Thoracic aorta (tissue), 2 donors: ENCODE measurements around the gene GAB2. TPM values are rescaled to one million over a fixed set of nuclear protein-coding genes. Genes with fewer than 3 reads are reported as not detected.

Experiments
- ATAC-seq: fragments of 150-250 bp; one replicate; pipeline ENCODE4 v1.8.0; 2017; ENCODE audit warnings: low read depth; ENCODE audit not compliant: insufficient number of reproducible peaks, low FRiP score
- DNase-seq: peaks from one replicate; pipeline ENCODE4 v3.0.0-alpha.2; 2020; ENCODE audit warnings: low spot score
- H3K27ac ChIP-seq, 2 donors: fragments of 200-600 bp; sonication (generic); 1 replicate in 1 of 2; 2 replicates in 1 of 2; pipeline ENCODE4 v1.5.1; 2016; ENCODE audit warnings: mild to moderate bottlenecking in 2 of 2, moderate library complexity in 2 of 2
- H3K27me3 ChIP-seq: fragments of 200-600 bp; sonication (generic); replicated peaks from 2 replicates; pipeline ENCODE4 v1.6.0; 2016; ENCODE audit warnings: mild to moderate bottlenecking; ENCODE audit not compliant: insufficient read depth
- H3K36me3 ChIP-seq: fragments of 200-600 bp; sonication (generic); one replicate; pipeline ENCODE4 v1.5.1; 2016
- H3K4me1 ChIP-seq, 2 donors: fragments of 200-600 bp; sonication (generic); 1 replicate in 1 of 2; 2 replicates in 1 of 2; pipeline versions ENCODE4 v1.5.1 to v1.6.0; 2016; ENCODE audit warnings: low read depth in 2 of 2, mild to moderate bottlenecking in 1 of 2; ENCODE audit not compliant: control insufficient read depth in 1 of 2
- H3K4me3 ChIP-seq: fragments of 200-600 bp; sonication (generic); 2 replicates; pipeline ENCODE4 v1.5.1; 2016; ENCODE audit warnings: mild to moderate bottlenecking
- H3K9me3 ChIP-seq: fragments of 200-600 bp; sonication (generic); 2 replicates; pipeline ENCODE4 v1.5.1; 2016
- CTCF ChIP-seq: fragments of 200-600 bp; sonication (generic); IDR thresholded peaks from one replicate; pipeline ENCODE4 v1.5.1; 2019; ENCODE audit warnings: antibody characterized with exemption
- total RNA-seq, 2 donors: library from RNA; depleted of rRNA; stranded (reverse); fragments of >200 nt; gene quantifications; one replicate each; pipeline versions ENCODE4 v1.1.0 to v1.2.3, GENCODE V29; 2016

The GAB2 gene
- total RNA-seq, 2 donors from 2014 or later: 65.4 to 91.5 TPM

DNA sequence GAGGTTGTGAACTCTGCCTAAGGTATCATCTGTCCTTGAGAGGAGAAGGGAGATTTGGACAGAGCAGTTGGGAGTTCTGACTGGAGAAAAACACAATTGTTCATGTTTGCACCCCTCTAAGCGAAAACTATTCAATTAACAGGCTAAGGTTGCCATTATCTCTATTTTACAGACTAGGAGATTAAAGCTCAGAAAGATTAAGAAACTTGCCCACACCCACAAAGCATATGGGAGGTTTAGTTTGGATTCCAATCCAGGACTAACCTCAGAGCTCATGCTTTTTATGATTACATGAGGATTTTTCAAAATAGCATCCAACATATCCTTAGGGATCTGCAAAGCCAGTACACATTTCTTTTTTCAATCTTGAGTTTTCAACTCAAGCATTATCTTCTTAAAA lies 22.0 kb downstream of the GAB2 start:
- no peak for ATAC-seq
- no peak for TF ChIP-seq CTCF
- DNase-seq: no peak
- no peaks in the 10 kb centered on the region for H3K36me3 ChIP-seq
- no peaks in the 10 kb centered on the region for H3K27me3 ChIP-seq
- H3K27ac ChIP-seq: no peak overlapping the region
- no peaks in the 10 kb centered on the region for H3K9me3 ChIP-seq
- peaks cover 18 to 36% of the 10 kb centered on the region in 2 donors for H3K4me1 ChIP-seq
- no peak overlapping the region for H3K4me3 ChIP-seq

GRCh38 chr11:78392854-78393253 lies 24.8 kb downstream of the GAB2 start:
- no peaks in the 10 kb centered on the region for H3K9me3 ChIP-seq
- ATAC-seq: no peak
- no peak for TF ChIP-seq CTCF

GRCh38 chr11:78391424-78391823 lies 26.2 kb downstream of the GAB2 start:
- ATAC-seq: no peak
- TF ChIP-seq CTCF: no peak
- H3K27me3 ChIP-seq: no peaks in the 10 kb centered on the region
- DNase-seq: no peak
- no peaks in the 10 kb centered on the region for H3K9me3 ChIP-seq
- H3K4me3 ChIP-seq: no peak overlapping the region
- H3K27ac ChIP-seq: no peak overlapping the region
- no peaks in the 10 kb centered on the region for H3K36me3 ChIP-seq
- peaks cover 26 to 29% of the 10 kb centered on the region in 2 donors for H3K4me1 ChIP-seq

More at GRCh38 chr11:78392854-78393253, 24.8 kb downstream of the GAB2 start:
- no peak overlapping the region for H3K27ac ChIP-seq
- no peaks in the 10 kb centered on the region for H3K36me3 ChIP-seq
- DNase-seq: no peak
- H3K27me3 ChIP-seq: no peaks in the 10 kb centered on the region
- H3K4me3 ChIP-seq: no peak overlapping the region
- peaks cover 21 to 26% of the 10 kb centered on the region in 2 donors for H3K4me1 ChIP-seq

- H3K9me3 ChIP-seq: no peaks in the 10 kb centered on the region
- DNase-seq: no peak
- TF ChIP-seq CTCF: no peak
- H3K27me3 ChIP-seq: no peaks in the 10 kb centered on the region
- H3K4me3 ChIP-seq: no peak overlapping the region
- no peak overlapping the region for H3K27ac ChIP-seq
- H3K36me3 ChIP-seq: no peaks in the 10 kb centered on the region
- H3K4me1 ChIP-seq: peaks cover 26 to 29% of the 10 kb centered on the region in 2 donors
- no peak for ATAC-seq
Observed at GRCh38 chr11:78390809-78391208, 26.8 kb downstream of the GAB2 start.

DNA sequence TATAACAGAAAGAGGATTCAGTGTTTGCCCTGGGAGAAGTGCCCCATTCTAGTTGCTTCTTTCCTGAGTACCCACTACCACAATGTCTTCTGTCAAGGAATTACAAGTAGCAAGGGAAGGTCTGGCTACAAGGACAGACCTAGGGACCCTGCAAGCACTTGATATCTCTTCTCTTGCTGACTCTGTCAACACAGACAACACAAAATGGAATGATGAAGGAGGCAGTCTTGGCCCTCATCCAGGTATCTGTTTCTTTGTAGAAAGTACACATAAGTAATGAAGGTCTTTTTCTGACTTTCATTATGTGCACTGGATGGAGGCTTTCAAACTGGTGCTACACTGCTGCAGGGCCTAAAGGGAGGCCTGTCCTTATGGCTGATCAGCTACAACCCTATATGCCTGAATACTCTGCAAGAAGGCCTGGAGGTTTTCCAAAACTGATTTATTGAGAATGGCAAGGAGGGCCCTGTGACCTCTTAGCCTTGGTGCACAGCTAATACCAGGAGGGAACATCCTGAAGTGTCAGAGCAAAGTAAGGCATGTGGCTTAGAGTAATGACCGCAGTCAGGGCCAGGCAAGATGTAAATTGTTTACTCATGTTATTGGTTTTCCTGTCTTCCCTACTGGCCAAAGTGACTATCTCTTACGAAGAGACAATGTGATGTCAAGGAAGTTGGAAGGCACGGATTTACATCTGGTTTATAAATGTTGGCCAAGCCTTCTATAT lies 31.2 kb downstream of the GAB2 start:
- H3K4me1 ChIP-seq: peaks cover 13 to 25% of the 10 kb centered on the region in 2 donors
- DNase-seq: no peak
- no peak overlapping the region for H3K27ac ChIP-seq
- no peaks in the 10 kb centered on the region for H3K27me3 ChIP-seq
- H3K9me3 ChIP-seq: no peaks in the 10 kb centered on the region
- TF ChIP-seq CTCF: no peak
- no peak overlapping the region for H3K4me3 ChIP-seq
- ATAC-seq: no peak
- H3K36me3 ChIP-seq: no peaks in the 10 kb centered on the region
